Measurements from ENCODE around the gene CSNK2A2. TPM values are rescaled to one million over a fixed set of nuclear protein-coding genes. Genes with fewer than 3 reads are reported as not detected.

Gene CSNK2A2
- total and polyA plus RNA-seq, 2 experiments from 2014 or later: 44.7 to 102 TPM

- TF ChIP-seq ZNF462 (CRISPR knock-in tag; IDR thresholded peaks at IDR 0.05): no peak
- TF ChIP-seq EZH2 (IDR thresholded peaks at IDR 0.05; ENCODE audit: low read depth, unreplicated experiment): no peak
- no peak for TF ChIP-seq JUNB (IDR thresholded peaks at IDR 0.05; ENCODE audit: unreplicated experiment)
- TF ChIP-seq ETS1 (IDR thresholded peaks at IDR 0.05): no peak
- TF ChIP-seq ZNF331 (CRISPR knock-in tag; IDR thresholded peaks at IDR 0.05; ENCODE audit: low read depth): no peak
- TF ChIP-seq NANOG (IDR thresholded peaks at IDR 0.05; ENCODE audit: borderline replicate concordance): no peak
These were observed 27.7 kb downstream of the CSNK2A2 start (continued) for GRCh38 chr16:58170223-58170622.

GRCh38 chr16:58160855-58161254, 37.1 kb downstream of the CSNK2A2 start:
- no peak overlapping the region for H3K4me2 ChIP-seq
- H4K20me1 ChIP-seq (replicated peaks; ENCODE audit: insufficient read depth): peaks cover 14% of the 10 kb centered on the region; the same call in 1 of the 2 replicates
- ATAC-seq (no peak), DNase-seq (ENCODE audit: low spot score) (no peak)
- no peak overlapping the region for H3K4me3 ChIP-seq
- peaks cover 45% of the 10 kb centered on the region for H3K36me3 ChIP-seq (ENCODE audit: insufficient read depth)
- H3K27ac ChIP-seq (ENCODE audit: low read depth): peak overlapping the region; percentile 28; the same call in 1 of the 2 replicates
- H2AFZ ChIP-seq: no peak overlapping the region
- H3K27me3 Mint-ChIP-seq (ENCODE audit: insufficient read depth, low read depth, poor library complexity): peaks cover 3% of the 10 kb centered on the region
- H3K4me3 Mint-ChIP-seq: no peak overlapping the region
- peaks cover 47% of the 10 kb centered on the region for H3K36me3 Mint-ChIP-seq (ENCODE audit: low read depth)
- H3K79me2 ChIP-seq (replicated peaks; ENCODE audit: insufficient read depth): no peaks in the 10 kb centered on the region
- no peaks in the 10 kb centered on the region for H3K4me1 Mint-ChIP-seq
- peak overlapping the region; percentile 29; the same call in 1 of the 2 replicates for H3K27ac Mint-ChIP-seq
- H3K27me3 ChIP-seq (ENCODE audit: insufficient read depth): no peaks in the 10 kb centered on the region
- no peaks in the 10 kb centered on the region for H3K9me3 Mint-ChIP-seq
- H3K9me2 ChIP-seq (ENCODE audit: insufficient read depth): no peaks in the 10 kb centered on the region
- no peaks in the 10 kb centered on the region for H3F3A ChIP-seq (replicated peaks; ENCODE audit: low read depth)
- no peaks in the 10 kb centered on the region for H3K4me1 ChIP-seq (ENCODE audit: insufficient read depth)
- no peak for TF ChIP-seq ETS1 (IDR thresholded peaks at IDR 0.05)
- TF ChIP-seq STAT1 (IDR thresholded peaks at IDR 0.05; ENCODE audit: unreplicated experiment): no peak
- TF ChIP-seq JUNB (IDR thresholded peaks at IDR 0.05; ENCODE audit: unreplicated experiment): no peak
- no peak for TF ChIP-seq REST (IDR thresholded peaks at IDR 0.05; ENCODE audit: unreplicated experiment)
- no peak for TF ChIP-seq POLR2AphosphoS5 (IDR thresholded peaks at IDR 0.05; ENCODE audit: low read depth)
- TF ChIP-seq ZNF114 (CRISPR knock-in tag; IDR thresholded peaks at IDR 0.05): no peak
- no peak for TF ChIP-seq EZH2 (IDR thresholded peaks at IDR 0.05; ENCODE audit: low read depth, unreplicated experiment)
